GM12801 (cell line): Measurements from ENCODE around the gene TNKS1BP1.

ENCODE experiments used
- CTCF ChIP-seq: IDR thresholded peaks from one replicate; pipeline ENCODE4 v1.5.1; 2011; ENCODE audit warnings: control low read depth; ENCODE audit not compliant: insufficient read length; ENCODE audit errors: extremely low read depth

TNKS1BP1 gene

DNA sequence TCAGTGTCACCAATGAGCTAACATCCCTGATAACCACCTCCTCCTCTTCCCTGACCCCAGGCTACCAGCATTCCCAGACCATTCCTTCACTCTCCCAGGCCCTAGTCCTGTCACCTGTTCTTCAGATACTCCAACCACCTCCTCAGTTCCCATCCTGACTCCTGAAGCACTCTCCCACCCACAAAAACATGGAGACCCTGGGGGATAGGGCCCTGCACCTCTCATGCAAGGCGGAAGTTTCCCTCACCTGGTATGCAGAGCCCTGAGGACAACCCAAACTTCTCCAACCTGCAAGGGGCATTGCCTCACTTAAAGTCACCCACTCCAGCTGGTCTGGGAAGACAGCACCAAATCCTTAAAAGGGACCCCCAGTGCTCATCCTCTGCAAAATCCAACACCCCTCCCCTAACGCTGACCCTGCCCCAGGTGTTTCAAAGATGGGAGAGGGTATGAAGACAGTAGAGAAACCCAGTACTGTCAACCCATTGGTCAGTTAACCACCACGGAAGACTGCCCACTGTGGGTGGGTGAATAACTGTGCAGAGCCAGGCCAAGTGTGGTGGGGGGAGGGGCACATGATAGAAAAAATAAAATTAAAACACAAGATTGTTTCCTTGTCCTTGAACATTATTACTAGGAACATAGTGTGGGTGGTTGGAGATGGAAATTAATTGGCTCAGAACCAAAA, 1.4 kb downstream of the TNKS1BP1 start:
- no peak for TF ChIP-seq CTCF

DNA sequence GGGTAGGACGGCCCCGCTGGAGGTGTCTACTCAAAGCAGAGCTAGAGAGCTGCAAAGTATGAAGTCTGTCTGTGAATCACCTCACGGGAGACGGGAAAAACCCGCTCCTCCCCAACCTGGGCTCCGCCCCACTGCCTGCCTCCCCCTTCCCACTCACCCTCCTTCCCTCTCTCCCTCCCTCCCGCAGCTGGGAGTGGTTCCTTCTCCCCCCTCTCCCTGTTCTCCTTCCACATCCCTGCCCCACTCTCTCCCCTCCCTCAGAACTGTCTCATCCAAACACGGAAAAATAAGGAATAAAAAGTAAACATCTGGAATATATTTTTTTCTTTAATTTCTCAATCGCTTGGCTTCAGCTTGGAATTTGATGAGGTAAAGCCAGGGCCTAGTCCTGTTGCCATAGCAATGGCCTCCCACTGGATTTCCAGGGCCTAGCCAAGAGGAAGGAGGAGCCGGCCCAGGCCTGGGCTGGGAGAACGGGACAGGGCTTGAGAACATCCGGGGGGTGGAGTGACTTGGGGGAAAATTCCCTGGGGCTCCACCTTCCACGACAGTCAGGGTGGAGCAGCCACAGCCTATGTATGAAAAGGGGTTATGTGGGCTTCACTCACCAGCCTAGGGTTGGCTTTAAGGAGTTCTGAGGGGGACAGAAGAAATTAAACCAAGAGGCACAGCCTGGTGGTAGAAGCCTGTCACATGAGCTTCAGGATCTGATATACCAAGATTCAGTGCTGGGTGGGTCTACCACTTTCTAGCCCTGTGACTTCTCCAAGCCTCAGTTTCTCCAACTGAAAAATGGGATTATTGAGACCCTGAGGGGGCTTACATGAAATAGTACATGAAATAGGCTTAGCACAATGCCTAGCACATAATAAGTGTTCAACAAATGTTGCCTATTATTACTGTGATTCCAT, 2.2 kb downstream of the TNKS1BP1 start:
- TF ChIP-seq CTCF = no peak

DNA sequence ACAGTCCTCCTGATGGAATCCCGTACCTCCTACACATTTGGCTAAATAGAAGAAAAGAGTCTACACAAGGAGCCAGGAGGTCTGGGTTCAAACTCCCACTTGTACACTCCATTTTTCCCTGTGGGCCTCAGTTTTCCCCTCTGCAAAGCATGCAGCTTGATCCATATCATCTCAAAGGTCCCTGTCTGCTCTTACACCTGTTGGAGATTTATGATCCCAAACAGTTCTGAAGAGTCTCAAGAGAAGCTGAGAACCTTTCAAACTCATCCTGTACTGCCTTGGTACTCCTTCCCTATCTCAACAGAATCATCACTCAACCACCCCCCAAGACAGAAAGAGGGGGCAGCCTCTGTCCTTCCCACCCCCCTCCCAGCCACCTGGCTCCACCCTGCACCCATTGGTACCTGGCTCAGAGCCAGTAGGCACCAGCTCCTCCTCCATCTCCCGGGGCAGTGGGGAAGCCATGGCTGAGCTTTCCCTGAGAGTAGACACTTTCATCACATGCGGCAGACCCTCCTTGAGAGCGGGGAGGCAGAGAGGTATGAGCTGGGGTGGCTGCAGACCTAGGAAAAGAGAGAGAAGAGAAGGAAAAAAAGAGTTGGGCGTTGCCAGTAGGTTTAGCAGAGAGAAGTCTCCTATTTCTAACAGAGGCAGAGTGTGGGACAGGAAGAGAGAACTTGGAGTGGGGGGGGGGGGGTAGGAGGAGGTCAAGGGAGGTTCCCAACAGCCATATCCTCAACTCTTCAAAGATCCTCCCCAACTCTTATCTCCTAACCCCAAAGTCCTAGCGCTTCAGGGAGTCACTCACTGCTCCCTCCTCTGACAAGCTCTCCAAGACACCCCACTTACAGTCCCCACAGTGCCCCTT, 3.1 kb downstream of the TNKS1BP1 start:
- no peak for TF ChIP-seq CTCF

DNA sequence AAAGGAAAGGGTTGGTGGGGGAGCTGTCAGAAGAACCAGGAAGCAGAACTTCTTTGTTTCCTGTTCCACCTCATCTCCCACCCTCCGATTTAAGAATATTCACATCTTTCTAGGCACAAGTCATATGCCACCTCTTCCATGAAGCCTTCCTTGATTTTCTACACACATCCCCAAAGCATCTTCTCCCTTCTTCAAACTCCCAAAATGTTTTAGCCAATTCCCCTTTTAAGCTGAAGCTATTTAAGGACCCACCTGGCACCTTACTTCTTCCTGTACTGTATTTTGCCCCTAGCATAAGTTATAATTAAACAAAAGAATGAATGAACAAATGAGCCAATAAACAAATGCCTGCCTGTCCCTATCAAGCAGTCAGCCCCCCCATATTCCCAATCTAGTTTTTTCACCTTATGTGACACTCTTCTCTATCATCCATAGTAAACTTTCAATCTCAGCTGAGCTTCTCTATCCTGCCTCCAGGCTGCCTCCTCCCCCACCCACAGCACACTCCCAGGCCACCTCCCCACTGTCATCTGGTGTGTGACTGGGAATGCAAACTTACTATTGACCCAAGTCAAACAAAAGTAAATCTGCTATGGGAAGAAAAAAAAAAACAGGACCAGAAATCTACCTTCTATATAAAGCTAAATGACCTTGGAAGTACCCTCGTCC, 3.9 kb downstream of the TNKS1BP1 start:
- no peak for TF ChIP-seq CTCF

GRCh38 chr11:57320067-57320718, 4.6 kb downstream of the TNKS1BP1 start:
- no peak for TF ChIP-seq CTCF

DNA sequence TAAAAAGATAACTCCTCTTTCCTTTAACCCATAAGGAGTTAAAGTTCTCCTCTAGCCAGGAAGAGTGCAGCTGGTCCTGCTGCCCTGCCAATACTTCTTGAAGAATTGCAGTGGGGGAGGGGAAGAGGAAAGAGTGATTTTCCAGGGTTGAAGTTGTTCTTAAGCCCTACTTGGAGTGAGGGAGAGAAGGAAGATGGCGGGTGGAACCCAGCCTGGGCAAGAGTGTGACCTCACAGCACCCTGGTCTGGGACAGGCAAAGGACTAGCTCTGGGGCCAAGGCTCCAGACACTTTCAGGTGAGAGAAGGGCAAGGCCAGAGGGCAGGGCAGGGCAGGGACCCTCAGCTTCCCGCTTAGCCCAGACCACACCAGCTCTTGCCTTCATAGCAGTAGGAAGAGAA, 6.6 kb downstream of the TNKS1BP1 start:
- no peak for TF ChIP-seq CTCF
